Measurements from ENCODE around the gene PTGER1.

Gene PTGER1

GRCh38 chr19:14475251-14476073 is at the start of gene PTGER1:
TSS of gene PTGER1 (minus strand) at chr19:14475354. CDS start at chr19:14474320, 1,034 bp downstream.
- H3K9me3 ChIP-seq: no peaks in the 10 kb centered on the region
- no peak for TF ChIP-seq CTCF (IDR thresholded peaks at IDR 0.05)
- H3K27ac ChIP-seq: no peak within 1 kb of the TSS
- peaks cover 60% of the 10 kb centered on the region for H3K27me3 ChIP-seq
- H3K4me1 ChIP-seq (ENCODE audit: control insufficient read depth in 1 of 2, insufficient read depth in 1 of 2, low read depth in 1 of 2, low read length in 1 of 2): peaks cover 49 to 50% of the 10 kb centered on the region in 2 experiments
- no peak within 1 kb of the TSS for H3K4me3 ChIP-seq (ENCODE audit: low read depth in 1 of 2, low read length in 1 of 2)
- peaks cover 17% of the 10 kb centered on the region for H3K36me3 ChIP-seq

- Histone ChIP-seq H3K27me3 (no peaks in the 10 kb centered on the region), H3K36me3 (peaks cover 12% of the 10 kb centered on the region), H3K27ac (no peak overlapping the region), H3K4me1 (ENCODE audit: control insufficient read depth in 1 of 2, insufficient read depth in 1 of 2, low read depth in 1 of 2, low read length in 1 of 2) (peaks cover 27 to 28% of the 10 kb centered on the region in 2 experiments), H3K9me3 (no peaks in the 10 kb centered on the region), H3K4me3 (ENCODE audit: low read depth in 1 of 2, low read length in 1 of 2) (no peak overlapping the region)
- TF ChIP-seq CTCF (IDR thresholded peaks at IDR 0.05): no peak
Observed at GRCh38 chr19:14520543-14520942, 45.4 kb upstream of the PTGER1 start.

GRCh38 chr19:14519860-14520407 is 44.8 kb upstream of the PTGER1 start:
- peaks cover 32 to 34% of the 10 kb centered on the region in 2 experiments for H3K4me1 ChIP-seq (ENCODE audit: control insufficient read depth in 1 of 2, insufficient read depth in 1 of 2, low read depth in 1 of 2, low read length in 1 of 2)
- peak overlapping the region; percentile 99 for H3K27ac ChIP-seq
- H3K36me3 ChIP-seq: peaks cover 18% of the 10 kb centered on the region
- no peak for TF ChIP-seq CTCF (IDR thresholded peaks at IDR 0.05)
- no peak overlapping the region for H3K4me3 ChIP-seq (ENCODE audit: low read depth in 1 of 2, low read length in 1 of 2)
- H3K27me3 ChIP-seq: no peaks in the 10 kb centered on the region
- no peaks in the 10 kb centered on the region for H3K9me3 ChIP-seq

- peak overlapping the region; percentile 99 for H3K27ac ChIP-seq
- H3K4me3 ChIP-seq (ENCODE audit: low read depth in 1 of 2, low read length in 1 of 2): peak overlapping the region; percentile 89 to 96
- H3K9me3 ChIP-seq: no peaks in the 10 kb centered on the region
- peaks cover 24% of the 10 kb centered on the region for H3K36me3 ChIP-seq
- TF ChIP-seq CTCF (IDR thresholded peaks at IDR 0.05): no peak
- peaks cover 38% of the 10 kb centered on the region in 2 experiments for H3K4me1 ChIP-seq (ENCODE audit: control insufficient read depth in 1 of 2, insufficient read depth in 1 of 2, low read depth in 1 of 2, low read length in 1 of 2)
- H3K27me3 ChIP-seq: no peaks in the 10 kb centered on the region
Observed at GRCh38 chr19:14519245-14519859, 44.2 kb upstream of the PTGER1 start.

- peak; percentile 42 for TF ChIP-seq CTCF (IDR thresholded peaks at IDR 0.05)
- Histone ChIP-seq H3K27me3 (no peaks in the 10 kb centered on the region), H3K27ac (peak within 1 kb of the TSS; percentile 99), H3K36me3 (peaks cover 30% of the 10 kb centered on the region), H3K4me1 (ENCODE audit: control insufficient read depth in 1 of 2, insufficient read depth in 1 of 2, low read depth in 1 of 2, low read length in 1 of 2) (peaks cover 40 to 41% of the 10 kb centered on the region in 2 experiments), H3K9me3 (no peaks in the 10 kb centered on the region), H3K4me3 (ENCODE audit: low read depth in 1 of 2, low read length in 1 of 2) (peak within 1 kb of the TSS; percentile 89 to 96)
Observed at GRCh38 chr19:14517840-14518505, 42.8 kb upstream of the PTGER1 start, which contains the start of gene DNAJB1. TSS of gene DNAJB1 (minus strand) at chr19:14518397. CDS start at chr19:14518349, 48 bp downstream.
